SU-DHL-6 (cell line): ENCODE data around the gene SPAG9.
"Not testable (repeated sequence)": the region's sequence is repeated elsewhere in the genome, so short reads cannot be mapped to it uniquely, and the experiment has no call there.

Source experiments
- H2AFZ ChIP-seq: fragments of 200-600 bp; sonication (generic); 2 replicates; pipeline ENCODE4 v1.6.1; 2014; ENCODE audit warnings: low read depth, mild to moderate bottlenecking, moderate library complexity, mixed read lengths, antibody characterized with exemption, low read length; ENCODE audit not compliant: severe bottlenecking
- H3F3A ChIP-seq: fragments of 200-600 bp; shearing (Covaris generic); 2 replicates; pipeline ENCODE4 v1.6.0; 2016; ENCODE audit warnings: antibody characterized with exemption, mild to moderate bottlenecking; ENCODE audit not compliant: insufficient read depth
- H3K27ac ChIP-seq: fragments of 200-600 bp; sonication (generic); 2 replicates; pipeline ENCODE4 v1.5.1; 2016; ENCODE audit warnings: low read depth, mild to moderate bottlenecking, low read length, moderate library complexity, mixed read lengths
- H3K27me3 ChIP-seq: fragments of 200-600 bp; sonication (generic), shearing (Covaris generic); 2 replicates; pipeline ENCODE4 v1.6.0; 2014; ENCODE audit warnings: mild to moderate bottlenecking, low read length
- H3K36me3 ChIP-seq: fragments of 200-600 bp; sonication (generic); 2 replicates; pipeline ENCODE4 v1.6.1; 2014; ENCODE audit warnings: mild to moderate bottlenecking, low read length, mixed read lengths
- H3K4me2 ChIP-seq: fragments of 300-600, 200-600 bp; shearing (Covaris generic), sonication (generic); 2 replicates; pipeline ENCODE4 v1.6.0; 2014; ENCODE audit warnings: low read length, low read depth, mild to moderate bottlenecking; ENCODE audit not compliant: poor library complexity, severe bottlenecking
- H3K4me3 ChIP-seq: fragments of 200-600 bp; sonication (generic); 2 replicates; pipeline ENCODE4 v1.5.1; 2014; ENCODE audit warnings: antibody characterized with exemption, low read length, mild to moderate bottlenecking, mixed read lengths; ENCODE audit not compliant: insufficient read depth, poor library complexity, severe bottlenecking
- H3K79me2 ChIP-seq: fragments of 200-600 bp; sonication (generic); 2 replicates; pipeline ENCODE4 v1.6.1; 2014; ENCODE audit warnings: mild to moderate bottlenecking, low read length, moderate library complexity; ENCODE audit not compliant: insufficient read depth
- H3K9ac ChIP-seq: fragments of 200-600 bp; sonication (generic); 2 replicates; pipeline ENCODE4 v1.7.0; 2014; ENCODE audit warnings: mild to moderate bottlenecking, low read length
- H3K9me2 ChIP-seq: fragments of 200-600 bp; sonication (generic); replicated peaks from 2 replicates; pipeline ENCODE4 v1.6.1; 2014; ENCODE audit warnings: low read length; ENCODE audit not compliant: insufficient read depth
- H3K9me3 ChIP-seq: fragments of 200-600 bp; sonication (generic); 2 replicates; pipeline ENCODE4 v1.6.1; 2014; ENCODE audit warnings: low read length, mixed read lengths; ENCODE audit not compliant: insufficient read depth
- H4K20me1 ChIP-seq: fragments of 200-600 bp; sonication (generic); 2 replicates; pipeline ENCODE4 v1.6.1; 2014; ENCODE audit warnings: low read depth, mild to moderate bottlenecking, antibody characterized with exemption, low read length, moderate library complexity, mixed read lengths
- EZH2phosphoT487 ChIP-seq: fragments of 200-600 bp; sonication (generic), shearing (Covaris generic); conservative IDR thresholded peaks from 2 replicates; pipeline ENCODE4 v1.6.1; 2018; ENCODE audit warnings: mild to moderate bottlenecking, antibody characterized with exemption, low read length, moderate library complexity, mixed read lengths
- TF ChIP-seq, protein P1 (sequence below): fragments of 200-600 bp; sonication (generic); IDR thresholded peaks from one replicate; pipeline ENCODE4 v1.5.1; 2017; ENCODE audit warnings: antibody characterized with exemption, mild to moderate bottlenecking, low read length, moderate library complexity; ENCODE audit not compliant: insufficient read depth, poor library complexity, severe bottlenecking

SPAG9 gene

DNA sequence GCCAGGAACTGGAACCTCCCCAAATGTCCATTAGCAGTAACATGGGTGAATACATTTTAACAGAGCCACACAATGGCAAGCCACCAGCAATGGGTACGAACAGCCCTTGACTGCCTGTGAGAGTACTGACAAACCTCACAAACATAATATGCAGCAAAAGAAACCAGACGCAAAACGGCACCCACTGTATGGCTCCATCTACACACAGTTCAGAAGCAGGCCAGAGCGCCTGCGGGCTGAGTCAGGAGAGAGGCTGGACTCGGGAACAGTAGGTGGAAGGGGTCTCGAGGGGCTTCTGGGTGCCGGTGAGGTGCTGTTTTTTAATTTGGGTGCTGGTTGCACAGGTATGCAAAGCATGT lies 177.1 kb downstream of the SPAG9 start:
- TF ChIP-seq, protein P1, sequence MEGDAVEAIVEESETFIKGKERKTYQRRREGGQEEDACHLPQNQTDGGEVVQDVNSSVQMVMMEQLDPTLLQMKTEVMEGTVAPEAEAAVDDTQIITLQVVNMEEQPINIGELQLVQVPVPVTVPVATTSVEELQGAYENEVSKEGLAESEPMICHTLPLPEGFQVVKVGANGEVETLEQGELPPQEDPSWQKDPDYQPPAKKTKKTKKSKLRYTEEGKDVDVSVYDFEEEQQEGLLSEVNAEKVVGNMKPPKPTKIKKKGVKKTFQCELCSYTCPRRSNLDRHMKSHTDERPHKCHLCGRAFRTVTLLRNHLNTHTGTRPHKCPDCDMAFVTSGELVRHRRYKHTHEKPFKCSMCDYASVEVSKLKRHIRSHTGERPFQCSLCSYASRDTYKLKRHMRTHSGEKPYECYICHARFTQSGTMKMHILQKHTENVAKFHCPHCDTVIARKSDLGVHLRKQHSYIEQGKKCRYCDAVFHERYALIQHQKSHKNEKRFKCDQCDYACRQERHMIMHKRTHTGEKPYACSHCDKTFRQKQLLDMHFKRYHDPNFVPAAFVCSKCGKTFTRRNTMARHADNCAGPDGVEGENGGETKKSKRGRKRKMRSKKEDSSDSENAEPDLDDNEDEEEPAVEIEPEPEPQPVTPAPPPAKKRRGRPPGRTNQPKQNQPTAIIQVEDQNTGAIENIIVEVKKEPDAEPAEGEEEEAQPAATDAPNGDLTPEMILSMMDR, result no peak
- TF ChIP-seq EZH2phosphoT487, result no peak
- H3K79me2 ChIP-seq, result no peaks in the 10 kb centered on the region
- H3K4me2 ChIP-seq, result no peak overlapping the region
- no peaks in the 10 kb centered on the region for H3K36me3 ChIP-seq
- H3K9me3 ChIP-seq, result no peaks in the 10 kb centered on the region
- H3K9me2 ChIP-seq, result no peaks in the 10 kb centered on the region
- no peaks in the 10 kb centered on the region for H3K27me3 ChIP-seq
- no peak overlapping the region for H2AFZ ChIP-seq
- H4K20me1 ChIP-seq, result no peaks in the 10 kb centered on the region
- no peak overlapping the region for H3K4me3 ChIP-seq
- no peak overlapping the region for H3K9ac ChIP-seq
- no peaks in the 10 kb centered on the region for H3F3A ChIP-seq
- H3K27ac ChIP-seq, result no peak overlapping the region

DNA sequence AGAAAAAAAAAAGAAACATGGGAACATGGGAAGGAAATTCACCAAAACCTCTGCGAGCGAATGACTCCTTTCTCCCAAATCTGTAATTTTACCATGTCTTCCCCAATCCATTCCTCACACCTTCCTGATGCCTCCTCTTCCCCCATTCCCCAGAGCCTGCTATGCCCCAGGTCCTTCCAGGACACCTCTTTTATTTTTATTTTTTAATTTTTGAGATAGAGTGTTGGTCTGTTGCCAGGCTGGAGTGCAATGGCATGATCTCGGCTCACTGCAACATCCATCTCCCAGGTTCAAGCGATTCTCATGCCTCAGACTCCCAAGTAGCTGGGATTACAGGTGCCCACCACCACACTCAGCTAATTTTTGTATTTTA lies 179.0 kb downstream of the SPAG9 start:
- H3K36me3 ChIP-seq, H4K20me1 ChIP-seq, H3K27ac ChIP-seq, H3K9me2 ChIP-seq, H3K9ac ChIP-seq, H3K4me2 ChIP-seq, H3K9me3 ChIP-seq, H2AFZ ChIP-seq, H3K79me2 ChIP-seq, H3F3A ChIP-seq, H3K4me3 ChIP-seq, H3K27me3 ChIP-seq: not testable (repeated sequence)

DNA sequence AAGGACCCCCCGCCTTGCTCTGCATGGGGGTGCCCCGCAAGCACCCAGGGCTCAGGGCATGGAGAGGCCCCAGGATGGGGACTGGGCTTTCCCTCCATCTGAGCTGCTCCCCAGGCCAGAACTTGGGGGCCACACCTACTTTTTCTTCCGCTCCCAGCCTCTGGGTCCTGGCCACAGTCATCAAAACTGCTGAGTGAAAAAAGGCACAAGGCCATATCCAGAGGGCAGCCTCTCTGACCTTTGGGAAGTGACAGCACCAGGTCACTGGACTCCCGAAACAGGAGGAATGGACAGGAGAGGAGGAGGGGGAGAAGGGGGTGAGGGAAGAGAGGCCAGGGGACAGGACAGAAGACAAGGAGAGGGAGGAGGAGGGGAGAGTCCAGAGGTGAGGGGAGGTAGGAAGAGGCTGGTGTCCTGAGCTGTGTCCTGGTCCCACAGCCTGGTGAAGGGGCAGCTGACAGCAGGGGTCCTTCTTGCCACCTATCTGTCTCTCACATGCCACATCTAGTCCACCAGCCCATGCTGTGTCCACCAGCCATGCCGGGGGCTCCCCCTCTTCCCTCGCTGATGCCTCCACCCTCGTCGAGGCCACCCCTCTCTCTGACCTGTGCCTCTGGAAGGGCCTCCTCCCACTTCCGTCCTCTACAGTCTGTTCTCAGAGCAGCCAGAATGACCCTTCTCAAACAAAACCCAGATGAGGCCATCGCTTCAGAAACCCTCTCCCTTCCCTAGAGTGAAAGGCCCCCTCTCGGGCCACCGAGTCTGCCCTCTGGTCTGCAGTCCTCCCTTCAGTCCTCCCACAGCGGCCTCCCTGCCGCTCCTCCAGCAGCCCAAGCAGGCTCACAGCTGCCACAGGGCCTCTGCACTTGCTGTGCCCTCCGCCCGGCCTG lies 180.6 kb downstream of the SPAG9 start:
- Histone ChIP-seq H3K9ac (no peak overlapping the region), H3K9me3 (no peaks in the 10 kb centered on the region), H3K9me2 (no peaks in the 10 kb centered on the region), H3K4me3 (no peak overlapping the region), H3F3A (no peaks in the 10 kb centered on the region), H3K27me3 (no peaks in the 10 kb centered on the region), H2AFZ (no peak overlapping the region), H4K20me1 (no peaks in the 10 kb centered on the region), H3K27ac (no peak overlapping the region), H3K36me3 (no peaks in the 10 kb centered on the region), H3K79me2 (no peaks in the 10 kb centered on the region), H3K4me2 (no peak overlapping the region)
- TF ChIP-seq, protein P1, result no peak
- no peak for TF ChIP-seq EZH2phosphoT487

DNA sequence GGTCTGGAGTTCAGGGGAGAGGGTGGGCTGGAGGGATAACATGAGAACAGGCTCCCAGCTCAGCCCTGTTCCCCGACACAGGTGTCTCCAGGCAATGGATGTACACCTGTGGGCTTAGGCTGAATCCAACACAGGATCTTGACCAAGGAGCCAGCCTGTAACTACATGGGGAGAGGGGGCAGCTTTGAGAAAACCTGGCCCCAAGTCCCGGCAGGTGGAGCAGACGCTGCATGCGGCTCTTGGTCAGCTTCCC lies 181.2 kb downstream of the SPAG9 start:
- Histone ChIP-seq H2AFZ (no peak overlapping the region), H3F3A (no peaks in the 10 kb centered on the region), H3K79me2 (no peaks in the 10 kb centered on the region), H3K9me2 (no peaks in the 10 kb centered on the region), H3K27me3 (no peaks in the 10 kb centered on the region), H3K9me3 (no peaks in the 10 kb centered on the region), H3K9ac (no peak overlapping the region), H3K4me3 (no peak overlapping the region), H4K20me1 (no peaks in the 10 kb centered on the region), H3K4me2 (no peak overlapping the region), H3K36me3 (no peaks in the 10 kb centered on the region), H3K27ac (no peak overlapping the region)
- TF ChIP-seq, protein P1, result no peak
